HepG2 (cell line): ENCODE data around the gene TOMM20. TPM values are rescaled to one million over a fixed set of nuclear protein-coding genes. Genes with fewer than 3 reads are reported as not detected.

ENCODE experiments used
- AGO2 ChIP-seq: fragments of 200-400 bp; formaldehyde crosslinking; optimal IDR thresholded peaks from 2 replicates; pipeline ENCODE3; 2017; ENCODE audit warnings: mild to moderate bottlenecking, low read depth, low read length, moderate library complexity
- BATF2 ChIP-seq: sonication (generic); formaldehyde crosslinking; IDR thresholded peaks from 2 replicates; pipeline ENCODE4 v1.8.0; 2022; ENCODE audit warnings: mild to moderate bottlenecking, missing genetic modification reagents, moderate library complexity
- BORCS8-MEF2B ChIP-seq: sonication (generic); formaldehyde crosslinking; IDR thresholded peaks from 2 replicates; pipeline ENCODE4 v1.8.0; 2022; ENCODE audit warnings: mild to moderate bottlenecking, missing genetic modification reagents
- ELF3 ChIP-seq: IDR thresholded peaks from 2 replicates; pipeline ENCODE4 v1.6.1; 2016; ENCODE audit warnings: missing genetic modification reagents, missing compliant biosample characterization
- EP300 ChIP-seq, 3 experiments: sonication (generic) in 1 of 3; formaldehyde crosslinking in 1 of 3; IDR thresholded peaks; 2 replicates each; pipeline versions ENCODE4 v1.5.1 to v1.6.1; 2011 to 2020; ENCODE audit warnings: low read depth in 2 of 3, low read length in 2 of 3, borderline replicate concordance in 1 of 3, improper control_type of control experiment in 1 of 3, mild to moderate bottlenecking in 1 of 3, missing genetic modification reagents in 1 of 3, moderate library complexity in 1 of 3
- FOSL1 ChIP-seq: sonication (generic); formaldehyde crosslinking; IDR thresholded peaks from 2 replicates; pipeline ENCODE4 v1.9.0; 2021; ENCODE audit warnings: missing genetic modification reagents, borderline replicate concordance
- GATAD2A ChIP-seq: IDR thresholded peaks from 2 replicates; pipeline ENCODE4 v1.6.1; 2016
- MTF1 ChIP-seq: sonication (generic); formaldehyde crosslinking; IDR thresholded peaks from 2 replicates; pipeline ENCODE4 v1.5.0; 2020; ENCODE audit warnings: missing genetic modification reagents
- NFAT5 ChIP-seq: sonication (generic); formaldehyde crosslinking; IDR thresholded peaks from 2 replicates; pipeline ENCODE4 v1.4.0; 2020; ENCODE audit warnings: missing genetic modification reagents
- NFIC ChIP-seq: IDR thresholded peaks from 2 replicates; pipeline ENCODE4 v1.6.1; 2012; ENCODE audit warnings: mild to moderate bottlenecking, low read length, inconsistent platforms
- PHB2 ChIP-seq: fragments of 450-650 bp; IDR thresholded peaks from 2 replicates; pipeline ENCODE4 v1.6.1; 2018; ENCODE audit not compliant: partially characterized antibody
- PRMT3 ChIP-seq: sonication (generic); formaldehyde crosslinking; IDR thresholded peaks from 2 replicates; pipeline ENCODE4 v1.8.1; 2022; ENCODE audit warnings: low read depth, mild to moderate bottlenecking, moderate library complexity, missing genetic modification reagents, borderline replicate concordance
- RBM39 ChIP-seq: fragments of 200-400 bp; formaldehyde crosslinking; IDR thresholded peaks from one replicate; pipeline ENCODE4 v1.6.1; 2018; ENCODE audit warnings: antibody characterized with exemption, mild to moderate bottlenecking, low read depth, low read length; ENCODE audit not compliant: poor library complexity, severe bottlenecking
- SRF ChIP-seq: IDR thresholded peaks from 2 replicates; pipeline ENCODE4 v1.6.1; 2011; ENCODE audit warnings: mild to moderate bottlenecking, low read depth, low read length, moderate library complexity
- YEATS4 ChIP-seq: sonication (generic); formaldehyde crosslinking; IDR thresholded peaks from 2 replicates; pipeline ENCODE4 v1.4.0; 2020; ENCODE audit warnings: missing genetic modification reagents, borderline replicate concordance
- ZBTB42 ChIP-seq: sonication (generic); formaldehyde crosslinking; IDR thresholded peaks from 2 replicates; pipeline ENCODE4 v1.5.0; 2020; ENCODE audit warnings: mild to moderate bottlenecking, missing genetic modification reagents
- ZBTB8A ChIP-seq: sonication (generic); formaldehyde crosslinking; IDR thresholded peaks from 2 replicates; pipeline ENCODE4 v1.4.0; 2020; ENCODE audit warnings: mild to moderate bottlenecking, low read depth, missing genetic modification reagents, borderline replicate concordance
- ZFP90 ChIP-seq: sonication (generic); formaldehyde crosslinking; IDR thresholded peaks from 2 replicates; pipeline ENCODE4 v1.8.0; 2022; ENCODE audit warnings: missing genetic modification reagents, mild to moderate bottlenecking, inconsistent platforms, borderline replicate concordance
- ZNF263 ChIP-seq: sonication (generic); formaldehyde crosslinking; IDR thresholded peaks from 2 replicates; pipeline ENCODE4 v1.4.0; 2020; ENCODE audit warnings: missing genetic modification reagents
- ZNF446 ChIP-seq: sonication (generic); formaldehyde crosslinking; IDR thresholded peaks from 2 replicates; pipeline ENCODE4 v1.5.0; 2020; ENCODE audit warnings: mild to moderate bottlenecking, missing genetic modification reagents
- ZNF550 ChIP-seq: sonication (generic); formaldehyde crosslinking; IDR thresholded peaks from 2 replicates; pipeline ENCODE4 v1.4.0; 2020; ENCODE audit warnings: mild to moderate bottlenecking, missing genetic modification reagents, borderline replicate concordance
- ZSCAN9 ChIP-seq: IDR thresholded peaks from 2 replicates; pipeline ENCODE4 v1.6.1; 2016; ENCODE audit warnings: borderline replicate concordance
- ZUFSP ChIP-seq: sonication (generic); formaldehyde crosslinking; IDR thresholded peaks from 2 replicates; pipeline ENCODE4 v1.9.0; 2021; ENCODE audit warnings: missing genetic modification reagents, mild to moderate bottlenecking, borderline replicate concordance
- polyA plus RNA-seq, 8 experiments: library from polyadenylated mRNA; depleted of rRNA in 3 of 8; stranded (reverse) in 7 of 8; unstranded in 1 of 8; fragments of >200 nt; fragmentation: Illumina TruSeq in 4 of 8; extraction: Trizol in 4 of 8; gene quantifications; 2 replicates each; pipeline versions ENCODE4 v1.2.1 to v1.2.3, GENCODE V29; 2011 to 2016; ENCODE audit warnings: low read depth in 4 of 8, missing spikeins in 1 of 8, mixed read lengths in 1 of 8; ENCODE audit not compliant: insufficient read depth in 1 of 8
- total RNA-seq, 5 experiments: library from RNA; depleted of rRNA; stranded (reverse); fragments of >200 nt; fragmentation: Illumina TruSeq; extraction: Trizol; gene quantifications; 2 replicates each; pipeline ENCODE4 v1.2.3, GENCODE V29; 2016; ENCODE audit warnings: low read depth in 1 of 5

TOMM20 gene
- total and polyA plus RNA-seq, 2 of the 13 experiments (the other 11 are each of a cell fraction or from before 2014, with no cell fraction given), result 153 to 376 TPM

GRCh38 chr1:235067396-235068157 lies 61.1 kb downstream of the TOMM20 start (continued):
- 0 out of 2 replicates have a peak, but pooled peaks have one; percentile 28 for TF ChIP-seq NFAT5 (CRISPR knock-in tag)
- no peak for TF ChIP-seq ZUFSP (CRISPR knock-in tag)
- TF ChIP-seq BORCS8-MEF2B (CRISPR knock-in tag), result no peak; the same call in 1 of the 2 replicates
- TF ChIP-seq SRF, result no peak
- TF ChIP-seq ZBTB42 (CRISPR knock-in tag), result no peak
- TF ChIP-seq ZBTB8A (CRISPR knock-in tag), result no peak
- no peak for TF ChIP-seq MTF1
- no peak for TF ChIP-seq FOSL1 (CRISPR knock-in tag)
- no peak for TF ChIP-seq PRMT3 (CRISPR knock-in tag)
- TF ChIP-seq PHB2, result no peak
- no peak for TF ChIP-seq ZSCAN9 (CRISPR knock-in tag)
- peak; percentile 81 for TF ChIP-seq ZNF263 (CRISPR knock-in tag)
- TF ChIP-seq EP300 (IDR thresholded peaks at IDR 0.05; ENCODE audit: low read depth in 2 of 2, low read length in 2 of 2), result no peak
- TF ChIP-seq EP300 (CRISPR knock-in tag; IDR thresholded peaks at IDR 0.05; ENCODE audit: borderline replicate concordance), result peak; percentile 6; the same call in 1 of the 2 replicates
- no peak for TF ChIP-seq BATF2 (CRISPR knock-in tag)
- TF ChIP-seq ZNF446, result no peak
- TF ChIP-seq GATAD2A (CRISPR knock-in tag), result peak; percentile 46; the same call in 1 of the 2 replicates
- TF ChIP-seq ELF3 (CRISPR knock-in tag), result no peak
- TF ChIP-seq ZFP90 (CRISPR knock-in tag), result 0 out of 2 replicates have a peak, but pooled peaks have one; percentile 42
- TF ChIP-seq YEATS4 (CRISPR knock-in tag), result no peak
- peak; percentile 10 for TF ChIP-seq AGO2
- no peak for TF ChIP-seq NFIC
- no peak for TF ChIP-seq RBM39
- no peak for TF ChIP-seq ZNF550 (CRISPR knock-in tag)
